Ovary (tissue), 3 donors: ENCODE data around the gene GPR162.

Experiments
- EP300 ChIP-seq: sonication (generic); formaldehyde crosslinking; IDR thresholded peaks from one replicate; pipeline ENCODE4 v1.6.1; 2017; ENCODE audit warnings: antibody characterized with exemption
- POLR2A ChIP-seq: fragments of 450-650 bp; IDR thresholded peaks from one replicate; pipeline ENCODE4 v1.6.1; 2017; ENCODE audit warnings: antibody characterized with exemption, mild to moderate bottlenecking, moderate library complexity
- TF ChIP-seq, protein P1 (sequence below), 3 donors: fragments of 450-650 bp in 2 of 3; fragments of 200-600 bp in 1 of 3; IDR thresholded peaks; one replicate each; pipeline versions ENCODE4 v1.5.1 to v1.8.0; 2016 to 2022; ENCODE audit warnings: antibody characterized with exemption in 3 of 3, mild to moderate bottlenecking in 1 of 3
- donor health status: DM: no; HTN: no; CAD: no.

DNA sequence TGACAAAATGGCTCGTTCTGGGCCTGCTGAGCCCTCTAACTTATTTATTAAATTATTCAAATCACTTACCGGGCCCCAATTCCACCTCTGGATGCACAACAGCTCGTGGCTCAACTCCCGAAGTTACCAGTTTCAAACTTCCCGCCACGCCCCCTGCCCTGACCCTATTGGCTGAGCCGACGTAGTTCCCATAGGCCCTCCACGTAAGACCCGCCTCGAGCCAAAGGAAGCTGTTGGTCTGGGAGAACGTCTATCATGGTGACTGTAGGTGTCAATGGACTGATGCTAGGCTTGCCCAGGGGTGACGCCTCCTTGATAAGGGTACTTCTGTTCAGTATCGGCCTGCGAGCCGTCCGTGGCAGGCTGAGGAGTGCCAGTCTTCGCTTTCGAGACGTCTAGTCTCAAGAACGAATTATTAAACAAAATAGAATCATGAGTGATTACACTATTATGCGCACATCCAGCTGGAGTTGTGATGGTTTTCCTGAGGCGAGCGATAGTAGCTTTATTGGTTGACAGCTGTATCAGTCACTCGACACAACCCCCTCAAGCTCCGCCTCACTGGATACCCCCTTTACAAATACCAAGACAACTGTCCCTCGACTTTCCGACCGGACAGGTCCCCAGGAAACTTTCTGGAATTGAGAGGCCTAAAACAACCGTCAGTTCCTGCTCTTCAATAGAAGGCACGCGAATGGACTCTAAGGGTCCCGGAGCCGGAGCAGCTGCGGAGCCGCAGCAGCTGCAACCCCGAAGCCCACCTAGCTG is 29.7 kb downstream of the GPR162 start, which contains the start of gene CDCA3:
- TF ChIP-seq, protein P1, sequence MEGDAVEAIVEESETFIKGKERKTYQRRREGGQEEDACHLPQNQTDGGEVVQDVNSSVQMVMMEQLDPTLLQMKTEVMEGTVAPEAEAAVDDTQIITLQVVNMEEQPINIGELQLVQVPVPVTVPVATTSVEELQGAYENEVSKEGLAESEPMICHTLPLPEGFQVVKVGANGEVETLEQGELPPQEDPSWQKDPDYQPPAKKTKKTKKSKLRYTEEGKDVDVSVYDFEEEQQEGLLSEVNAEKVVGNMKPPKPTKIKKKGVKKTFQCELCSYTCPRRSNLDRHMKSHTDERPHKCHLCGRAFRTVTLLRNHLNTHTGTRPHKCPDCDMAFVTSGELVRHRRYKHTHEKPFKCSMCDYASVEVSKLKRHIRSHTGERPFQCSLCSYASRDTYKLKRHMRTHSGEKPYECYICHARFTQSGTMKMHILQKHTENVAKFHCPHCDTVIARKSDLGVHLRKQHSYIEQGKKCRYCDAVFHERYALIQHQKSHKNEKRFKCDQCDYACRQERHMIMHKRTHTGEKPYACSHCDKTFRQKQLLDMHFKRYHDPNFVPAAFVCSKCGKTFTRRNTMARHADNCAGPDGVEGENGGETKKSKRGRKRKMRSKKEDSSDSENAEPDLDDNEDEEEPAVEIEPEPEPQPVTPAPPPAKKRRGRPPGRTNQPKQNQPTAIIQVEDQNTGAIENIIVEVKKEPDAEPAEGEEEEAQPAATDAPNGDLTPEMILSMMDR (IDR thresholded peaks at IDR 0.05): no peak
- peak; percentile 36 for TF ChIP-seq POLR2A
- no peak for TF ChIP-seq EP300
